Endothelial cell of umbilical vein (primary cell): ENCODE measurements around the gene RNF213.

Source experiments
- CTCF ChIP-seq, 2 donors: IDR thresholded peaks; 1 replicate in 1 of 2; 2 replicates in 1 of 2; pipeline ENCODE4 v1.5.1; 2011; ENCODE audit warnings: low read length in 2 of 2, mild to moderate bottlenecking in 2 of 2, moderate library complexity in 2 of 2, control low read depth in 1 of 2, inconsistent platforms in 1 of 2, low read depth in 1 of 2; ENCODE audit not compliant: insufficient read depth in 1 of 2; ENCODE audit errors: extremely low read depth in 1 of 2
- POLR2A ChIP-seq: IDR thresholded peaks from 2 replicates; pipeline ENCODE4 v1.6.1; 2012; ENCODE audit warnings: low read depth, mild to moderate bottlenecking, control low read depth, low read length

- TF ChIP-seq CTCF (IDR thresholded peaks at IDR 0.05; ENCODE audit: extremely low read depth in 1 of 2, insufficient read depth in 1 of 2, low read depth in 1 of 2, low read length in 2 of 2) (no peak), POLR2A (no peak)
Observed at GRCh38 chr17:80414508-80414802, 153.8 kb downstream of the RNF213 start.
